HUES64 (cell line): ENCODE data around the gene LIMK1.
"Not testable (repeated sequence)": the region's sequence is repeated elsewhere in the genome, so short reads cannot be mapped to it uniquely, and the experiment has no call there.

ENCODE experiments used
- H3K27ac ChIP-seq: 2 replicates; pipeline ENCODE4 v1.7.0; 2013; ENCODE audit warnings: low read depth, low read length, inconsistent platforms
- H3K27me3 ChIP-seq: 2 replicates; pipeline ENCODE4 v1.6.1; 2013; ENCODE audit warnings: mild to moderate bottlenecking, low read length; ENCODE audit not compliant: insufficient read depth
- H3K36me3 ChIP-seq: 2 replicates; pipeline ENCODE4 v1.6.1; 2013; ENCODE audit warnings: mild to moderate bottlenecking, low read length; ENCODE audit not compliant: insufficient read depth
- H3K4me1 ChIP-seq: 2 replicates; pipeline ENCODE4 v1.6.1; 2013; ENCODE audit warnings: mild to moderate bottlenecking, low read length, moderate library complexity; ENCODE audit not compliant: insufficient read depth
- H3K4me3 ChIP-seq: 2 replicates; pipeline ENCODE4 v1.5.1; 2013; ENCODE audit warnings: mild to moderate bottlenecking, low read length, moderate library complexity
- H3K9ac ChIP-seq: 2 replicates; pipeline ENCODE4 v1.6.1; 2013; ENCODE audit warnings: mild to moderate bottlenecking, low read depth, low read length
- H3K9me3 ChIP-seq: 2 replicates; pipeline ENCODE4 v1.6.1; 2013; ENCODE audit warnings: low read depth, low read length; ENCODE audit not compliant: insufficient read depth
- WGBS: fragments of 150-250, 120-280 bp; methylation state at CpG from one replicate; pipeline ENCODE4 v1.1.7; 2013; ENCODE audit warnings: missing lambda C conversion rate; 5-methylcytosine and 5-hydroxymethylcytosine counted together

Gene LIMK1

GRCh38 chr7:74167324-74167723 lies 83.7 kb downstream of the LIMK1 start:
- not testable (repeated sequence) for H3K27me3 ChIP-seq, H3K4me1 ChIP-seq, H3K9me3 ChIP-seq, H3K4me3 ChIP-seq, H3K36me3 ChIP-seq, H3K27ac ChIP-seq, H3K9ac ChIP-seq
- 97% methylated on average over 6 of the region's 6 CpGs for WGBS
